Fibroblast of skin of back (primary cell): ENCODE results near the gene VASN.

ENCODE experiments used
- DNase-seq: peaks from one replicate; pipeline ENCODE4 v3.0.0-alpha.2; 2013

The VASN gene

DNA sequence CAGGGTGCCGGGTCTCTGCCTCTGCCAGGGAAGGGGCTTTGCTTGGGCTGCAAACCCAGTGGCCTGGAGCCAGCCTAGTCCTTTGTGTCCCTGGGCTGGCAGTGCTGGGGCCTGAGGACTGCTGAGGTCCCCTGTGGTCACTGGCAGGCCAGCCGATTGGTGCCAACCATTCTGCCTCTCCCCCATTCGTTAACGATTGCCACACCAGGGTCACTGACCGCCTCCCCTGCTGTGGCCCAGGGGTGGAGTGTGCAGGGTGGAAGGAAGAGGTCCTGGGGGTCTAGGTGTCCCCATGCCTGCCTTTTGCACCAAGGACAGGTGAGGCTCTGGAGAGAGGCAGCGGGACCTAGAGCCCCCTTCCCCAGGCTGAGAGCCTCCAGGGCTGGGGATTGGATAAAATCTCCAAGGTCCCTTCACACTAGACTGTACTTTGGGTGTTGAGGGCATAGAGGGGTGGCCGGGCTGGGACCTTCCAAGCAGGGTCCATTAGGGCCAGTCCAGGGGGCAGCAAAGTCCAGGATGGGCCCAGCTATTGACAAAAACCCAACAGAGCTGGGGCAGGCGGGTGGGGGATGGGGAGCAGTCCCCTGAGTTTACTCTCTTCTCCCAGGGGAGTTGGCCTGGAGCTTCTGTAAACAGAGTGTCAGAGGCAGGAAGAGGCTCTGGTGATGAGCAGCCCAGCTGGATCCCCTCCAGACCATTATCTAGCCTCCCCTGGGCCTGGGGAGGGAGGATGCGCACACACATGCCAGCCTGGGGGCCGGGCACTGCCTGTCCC, 1.1 kb downstream of the VASN start:
- peak; percentile 93 for DNase-seq

DNA sequence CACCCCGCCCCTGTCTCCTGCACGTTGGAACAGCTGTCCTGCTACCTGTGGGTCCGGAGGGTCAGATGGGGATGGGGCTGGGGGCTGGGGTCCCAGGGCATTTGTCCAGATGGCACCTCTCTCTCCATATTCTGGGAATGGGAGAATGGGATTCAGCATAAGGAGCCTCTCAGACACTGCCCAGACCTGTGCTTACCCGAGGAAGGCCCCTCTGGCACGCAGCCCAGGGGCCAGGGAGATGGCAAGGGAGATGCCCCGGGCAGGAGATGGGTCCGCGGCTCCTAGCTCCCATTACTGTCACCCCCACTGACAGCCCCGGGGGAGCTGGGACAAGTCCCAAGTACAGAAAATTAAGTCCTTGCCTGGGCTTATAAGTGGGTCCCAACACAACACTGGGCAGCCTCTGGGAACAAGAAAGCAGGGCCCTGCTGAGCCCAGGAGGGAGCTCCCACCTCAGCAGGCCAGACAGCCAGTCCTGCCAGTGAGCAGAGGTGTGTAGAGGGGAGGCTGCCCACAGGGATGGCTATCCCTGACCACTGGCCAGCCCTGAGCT, 1.8 kb downstream of the VASN start:
- peak; percentile 58 for DNase-seq

DNA sequence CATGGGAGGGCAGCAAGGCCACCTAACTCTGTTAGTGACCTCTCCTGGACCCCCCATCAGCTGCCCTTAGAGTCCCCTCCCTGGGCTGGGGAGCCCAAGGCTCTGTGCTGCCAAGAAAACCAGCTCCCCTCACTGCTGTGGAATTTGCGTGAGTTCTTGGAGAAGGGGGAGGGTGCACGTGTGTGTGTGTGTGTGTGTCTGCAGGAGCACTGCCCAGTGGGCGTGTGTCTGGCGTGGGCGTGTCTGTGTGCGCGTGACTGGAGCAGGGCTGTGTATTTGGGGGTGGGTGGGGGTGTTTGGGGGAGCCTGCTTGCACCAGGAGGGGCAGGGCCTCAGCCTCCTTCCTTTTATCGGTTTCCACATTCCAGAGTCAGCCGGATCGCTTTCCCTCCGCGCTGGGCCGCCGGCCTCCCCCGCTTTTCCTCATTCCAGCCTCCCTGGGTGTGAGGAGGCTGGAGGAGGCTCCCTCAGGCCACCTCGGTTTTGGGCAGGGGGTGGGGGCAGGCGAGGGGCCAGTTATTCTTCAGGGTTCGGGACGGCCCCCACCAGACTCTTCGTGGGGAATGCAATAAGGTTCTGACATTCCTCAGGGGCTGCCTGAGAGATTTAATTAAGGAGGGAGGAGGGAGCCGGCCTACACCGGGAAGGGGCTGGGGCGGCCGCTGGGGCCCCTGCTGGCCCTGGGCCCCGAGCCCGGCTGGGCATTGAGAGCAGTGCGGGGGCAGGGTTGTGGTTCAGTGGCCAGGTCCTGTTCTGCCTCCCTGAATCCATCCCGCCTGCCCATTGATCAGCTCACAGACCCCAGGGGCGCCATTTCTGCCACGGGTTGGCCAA, 2.5 kb downstream of the VASN start:
- peak; percentile 97 for DNase-seq

DNA sequence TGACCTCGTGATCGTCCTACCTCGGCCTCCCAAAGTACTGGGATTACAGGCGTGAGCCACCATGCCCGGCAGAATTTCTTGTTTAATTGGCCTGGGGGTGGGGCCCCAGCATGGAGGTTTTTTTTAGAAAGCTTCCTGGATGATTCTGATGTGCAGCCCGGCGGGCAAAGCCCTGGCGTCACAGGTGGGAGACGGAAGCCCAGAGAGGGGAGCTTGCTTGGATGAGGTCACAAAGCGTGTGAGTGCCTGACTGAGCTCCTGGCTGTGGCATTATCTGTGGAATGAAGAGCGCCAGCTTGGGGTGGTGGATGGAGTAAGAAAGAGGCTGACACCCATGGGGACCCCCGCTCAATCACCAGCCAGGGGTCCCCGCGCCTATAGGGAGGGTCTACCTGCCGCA, 4.1 kb downstream of the VASN start:
- DNase-seq: no peak

DNA sequence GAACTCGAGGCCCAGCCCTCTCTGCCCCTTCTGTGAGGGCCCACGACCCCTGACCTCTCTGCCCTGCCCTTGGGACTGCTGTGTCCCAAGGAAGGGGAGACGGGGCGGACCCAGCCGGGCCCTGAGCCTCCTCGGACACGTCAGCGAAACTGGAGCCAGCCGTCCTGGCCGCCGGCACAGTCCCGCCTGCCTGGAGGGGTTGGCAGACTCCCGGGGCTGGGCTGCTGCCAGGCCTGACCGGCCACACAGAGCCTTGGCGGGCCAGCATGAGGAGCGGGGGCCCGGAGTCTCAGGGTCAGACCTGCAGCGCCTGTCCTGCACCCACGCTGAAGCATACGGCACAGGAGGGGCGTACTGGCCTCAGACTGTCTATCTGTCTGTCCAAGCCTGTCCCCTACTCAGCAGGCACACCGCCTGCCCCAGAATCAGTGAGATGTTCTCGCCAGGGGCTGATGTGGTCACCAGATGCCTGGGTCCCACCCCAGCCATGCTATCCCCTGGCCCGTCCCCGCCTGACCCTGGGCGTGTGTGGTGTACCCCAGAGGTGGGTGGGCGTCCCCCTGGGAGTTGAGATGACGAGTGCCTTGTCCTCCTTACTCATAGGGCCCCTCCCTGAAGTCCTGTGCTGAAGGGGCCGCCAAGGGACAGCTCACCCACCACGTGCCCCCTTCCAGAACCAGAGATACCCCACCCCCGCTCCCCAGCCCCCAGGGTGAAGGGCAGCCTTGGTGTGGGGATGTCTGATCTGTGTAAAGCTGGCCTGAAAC, 4.7 kb downstream of the VASN start:
- peak; percentile 75 for DNase-seq

DNA sequence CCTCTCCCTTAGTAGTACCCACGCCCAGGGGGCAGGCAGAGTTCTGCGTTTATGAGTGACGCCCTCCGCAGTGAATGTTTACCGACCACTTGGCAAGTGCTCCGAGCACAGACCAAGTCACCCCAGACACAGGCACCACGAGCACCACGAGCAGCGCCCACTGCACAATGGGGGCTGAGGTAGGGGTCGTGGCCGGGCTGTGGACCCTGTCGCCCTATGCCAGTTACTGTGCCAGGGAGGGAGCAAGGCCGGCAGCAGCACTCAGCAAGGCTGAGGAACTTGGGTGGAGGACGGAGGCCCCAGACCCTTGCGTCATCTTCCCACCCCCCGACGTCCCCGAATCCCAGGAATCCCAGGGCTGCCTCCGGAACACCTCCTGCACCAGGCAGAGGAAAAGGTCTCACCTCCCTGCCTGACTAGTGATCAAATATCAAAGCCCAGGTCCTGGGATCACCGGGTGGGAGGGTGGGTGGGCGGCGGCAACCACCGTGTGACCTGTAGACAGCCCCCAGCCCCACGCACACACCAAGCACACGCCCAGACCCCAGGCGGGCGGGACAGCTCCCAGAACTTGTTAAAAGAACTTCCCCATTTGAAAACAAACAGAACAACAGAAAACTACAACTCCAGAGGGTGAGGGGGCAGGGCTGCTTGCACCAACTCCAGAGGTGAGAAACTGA, 5.4 kb downstream of the VASN start:
- no peak for DNase-seq

DNA sequence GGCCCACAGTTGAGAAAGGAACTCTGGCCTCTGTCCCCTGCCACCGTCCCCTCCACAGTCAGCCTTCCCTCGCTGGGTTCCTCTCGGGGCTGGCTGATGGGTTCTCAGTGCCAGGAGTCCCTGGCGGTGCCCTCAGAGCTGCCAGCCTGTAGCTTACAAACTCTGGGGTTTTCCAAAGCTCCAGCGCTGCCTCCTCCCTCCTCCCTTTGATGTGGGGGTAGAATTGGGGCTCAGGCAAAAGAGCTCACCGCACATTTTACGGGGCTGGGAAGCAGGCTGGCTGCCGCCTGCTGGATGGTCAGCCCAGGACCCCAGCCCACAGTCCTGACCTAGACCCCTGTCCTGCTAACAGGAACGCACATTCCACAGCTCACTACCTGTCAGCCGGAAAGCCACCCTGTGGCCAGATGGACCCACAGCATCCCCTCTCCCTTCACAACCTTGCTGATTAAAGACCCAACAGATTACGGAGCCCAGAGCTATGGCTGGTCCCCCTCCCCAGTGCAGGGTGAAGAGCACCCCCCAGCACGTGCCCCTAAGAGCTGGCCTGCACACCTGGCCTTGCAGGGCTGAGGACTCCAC, 6.0 kb downstream of the VASN start:
- DNase-seq: no peak

DNA sequence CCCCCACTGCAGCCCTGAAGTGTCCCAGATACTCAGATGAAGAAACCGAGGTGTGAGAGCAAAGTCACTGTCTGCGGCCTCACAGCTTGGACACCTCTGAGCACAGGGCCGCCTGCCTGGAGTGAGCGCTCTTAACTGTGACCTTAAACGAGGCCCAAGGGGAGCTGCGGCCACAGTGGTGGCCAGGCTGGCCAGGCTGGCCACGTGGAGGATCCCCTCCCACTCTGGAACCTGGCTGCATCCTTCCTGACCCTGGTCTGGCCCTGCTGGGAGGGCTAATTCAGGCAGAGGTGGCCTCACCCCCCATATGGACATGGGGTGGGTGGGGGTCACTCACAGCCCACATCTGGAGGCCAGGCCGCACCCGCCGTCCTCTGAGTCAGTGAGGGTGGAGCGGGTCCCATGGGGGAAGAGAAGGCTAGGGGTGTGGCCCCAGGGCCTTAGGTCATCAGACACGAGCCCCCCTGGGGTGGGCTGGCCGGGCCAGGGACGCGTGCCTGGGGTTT, 6.6 kb downstream of the VASN start:
- peak; percentile 64 for DNase-seq

DNA sequence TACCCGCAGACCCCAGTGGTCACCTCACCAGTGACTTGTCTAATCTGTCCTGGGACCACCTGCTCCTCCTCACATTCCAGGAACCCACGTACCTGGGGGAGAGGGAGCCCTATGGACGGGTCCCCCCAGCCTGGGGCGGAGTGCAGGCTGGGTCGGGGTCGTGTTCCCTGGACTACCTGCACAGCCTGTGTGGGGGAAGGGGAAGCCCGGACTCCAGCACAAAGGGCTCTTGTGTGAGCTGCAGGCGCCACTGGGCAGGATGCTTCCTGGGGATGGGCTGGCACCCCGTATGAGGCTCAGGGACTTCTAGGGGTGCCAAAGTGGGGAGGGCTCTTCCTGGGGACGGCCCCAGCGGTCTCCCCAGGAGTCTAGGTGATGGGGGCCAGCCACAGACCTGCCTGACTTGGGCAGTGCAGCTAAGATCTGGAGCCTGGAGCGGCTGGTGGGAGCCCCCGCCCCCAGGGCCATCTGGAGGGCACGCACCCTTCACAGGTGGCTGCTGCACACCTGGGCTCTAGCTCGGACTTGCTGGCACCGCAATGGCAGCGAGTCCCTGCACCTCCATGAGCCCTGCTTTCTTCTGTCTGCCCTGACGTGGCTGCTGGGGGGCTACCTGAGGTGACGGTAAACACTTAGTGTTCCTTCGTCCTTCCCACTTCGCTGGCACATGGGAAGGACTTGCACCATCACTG, 7.5 kb downstream of the VASN start:
- no peak for DNase-seq

DNA sequence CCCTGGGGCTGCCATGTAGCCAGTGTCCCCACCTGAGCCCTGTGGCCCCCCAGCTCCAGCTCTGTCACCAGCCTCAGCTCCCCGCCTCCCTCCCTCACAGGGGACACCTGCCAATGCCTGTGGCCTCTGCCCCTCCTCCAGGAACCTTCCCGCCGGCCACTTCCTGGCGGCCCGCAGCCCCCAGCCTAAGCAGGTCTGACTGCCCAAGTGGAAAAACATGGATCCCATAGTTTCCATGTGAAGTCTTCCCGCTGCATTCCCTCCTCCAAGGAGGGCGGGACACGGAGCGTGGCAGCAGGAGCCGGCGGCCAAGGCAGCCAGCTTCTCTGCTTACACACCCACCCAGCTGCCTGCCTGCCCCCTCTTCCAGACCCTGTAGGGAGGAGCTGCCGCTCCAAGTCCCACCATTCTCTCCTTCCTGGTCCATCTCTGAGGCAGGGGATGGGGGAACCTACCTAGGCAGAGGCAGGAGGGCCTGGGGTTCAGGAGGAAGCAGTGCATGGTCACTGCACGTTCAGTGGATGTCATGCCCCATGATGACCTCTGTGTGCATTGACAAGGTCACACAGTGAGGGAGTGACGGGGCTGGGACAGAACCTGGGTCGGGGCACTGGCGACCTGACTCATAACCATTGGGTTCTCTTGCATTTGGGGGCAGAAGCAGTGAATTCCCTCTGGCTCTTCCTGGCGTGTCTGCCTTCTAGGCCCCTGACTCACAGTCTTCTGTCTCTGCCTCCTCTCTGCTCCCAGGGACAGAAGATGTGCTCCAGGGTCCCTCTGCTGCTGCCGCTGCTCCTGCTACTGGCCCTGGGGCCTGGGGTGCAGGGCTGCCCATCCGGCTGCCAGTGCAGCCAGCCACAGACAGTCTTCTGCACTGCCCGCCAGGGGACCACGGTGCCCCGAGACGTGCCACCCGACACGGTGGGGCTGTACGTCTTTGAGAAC, 8.7 kb downstream of the VASN start:
- DNase-seq: no peak

DNA sequence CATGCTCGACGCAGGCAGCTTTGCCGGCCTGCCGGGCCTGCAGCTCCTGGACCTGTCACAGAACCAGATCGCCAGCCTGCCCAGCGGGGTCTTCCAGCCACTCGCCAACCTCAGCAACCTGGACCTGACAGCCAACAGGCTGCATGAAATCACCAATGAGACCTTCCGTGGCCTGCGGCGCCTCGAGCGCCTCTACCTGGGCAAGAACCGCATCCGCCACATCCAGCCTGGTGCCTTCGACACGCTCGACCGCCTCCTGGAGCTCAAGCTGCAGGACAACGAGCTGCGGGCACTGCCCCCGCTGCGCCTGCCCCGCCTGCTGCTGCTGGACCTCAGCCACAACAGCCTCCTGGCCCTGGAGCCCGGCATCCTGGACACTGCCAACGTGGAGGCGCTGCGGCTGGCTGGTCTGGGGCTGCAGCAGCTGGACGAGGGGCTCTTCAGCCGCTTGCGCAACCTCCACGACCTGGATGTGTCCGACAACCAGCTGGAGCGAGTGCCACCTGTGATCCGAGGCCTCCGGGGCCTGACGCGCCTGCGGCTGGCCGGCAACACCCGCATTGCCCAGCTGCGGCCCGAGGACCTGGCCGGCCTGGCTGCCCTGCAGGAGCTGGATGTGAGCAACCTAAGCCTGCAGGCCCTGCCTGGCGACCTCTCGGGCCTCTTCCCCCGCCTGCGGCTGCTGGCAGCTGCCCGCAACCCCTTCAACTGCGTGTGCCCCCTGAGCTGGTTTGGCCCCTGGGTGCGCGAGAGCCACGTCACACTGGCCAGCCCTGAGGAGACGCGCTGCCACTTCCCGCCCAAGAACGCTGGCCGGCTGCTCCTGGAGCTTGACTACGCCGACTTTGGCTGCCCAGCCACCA, 9.7 kb downstream of the VASN start:
- DNase-seq: no peak

DNA sequence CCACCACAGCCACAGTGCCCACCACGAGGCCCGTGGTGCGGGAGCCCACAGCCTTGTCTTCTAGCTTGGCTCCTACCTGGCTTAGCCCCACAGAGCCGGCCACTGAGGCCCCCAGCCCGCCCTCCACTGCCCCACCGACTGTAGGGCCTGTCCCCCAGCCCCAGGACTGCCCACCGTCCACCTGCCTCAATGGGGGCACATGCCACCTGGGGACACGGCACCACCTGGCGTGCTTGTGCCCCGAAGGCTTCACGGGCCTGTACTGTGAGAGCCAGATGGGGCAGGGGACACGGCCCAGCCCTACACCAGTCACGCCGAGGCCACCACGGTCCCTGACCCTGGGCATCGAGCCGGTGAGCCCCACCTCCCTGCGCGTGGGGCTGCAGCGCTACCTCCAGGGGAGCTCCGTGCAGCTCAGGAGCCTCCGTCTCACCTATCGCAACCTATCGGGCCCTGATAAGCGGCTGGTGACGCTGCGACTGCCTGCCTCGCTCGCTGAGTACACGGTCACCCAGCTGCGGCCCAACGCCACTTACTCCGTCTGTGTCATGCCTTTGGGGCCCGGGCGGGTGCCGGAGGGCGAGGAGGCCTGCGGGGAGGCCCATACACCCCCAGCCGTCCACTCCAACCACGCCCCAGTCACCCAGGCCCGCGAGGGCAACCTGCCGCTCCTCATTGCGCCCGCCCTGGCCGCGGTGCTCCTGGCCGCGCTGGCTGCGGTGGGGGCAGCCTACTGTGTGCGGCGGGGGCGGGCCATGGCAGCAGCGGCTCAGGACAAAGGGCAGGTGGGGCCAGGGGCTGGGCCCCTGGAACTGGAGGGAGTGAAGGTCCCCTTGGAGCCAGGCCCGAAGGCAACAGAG, 10.5 kb downstream of the VASN start:
- DNase-seq: no peak

DNA sequence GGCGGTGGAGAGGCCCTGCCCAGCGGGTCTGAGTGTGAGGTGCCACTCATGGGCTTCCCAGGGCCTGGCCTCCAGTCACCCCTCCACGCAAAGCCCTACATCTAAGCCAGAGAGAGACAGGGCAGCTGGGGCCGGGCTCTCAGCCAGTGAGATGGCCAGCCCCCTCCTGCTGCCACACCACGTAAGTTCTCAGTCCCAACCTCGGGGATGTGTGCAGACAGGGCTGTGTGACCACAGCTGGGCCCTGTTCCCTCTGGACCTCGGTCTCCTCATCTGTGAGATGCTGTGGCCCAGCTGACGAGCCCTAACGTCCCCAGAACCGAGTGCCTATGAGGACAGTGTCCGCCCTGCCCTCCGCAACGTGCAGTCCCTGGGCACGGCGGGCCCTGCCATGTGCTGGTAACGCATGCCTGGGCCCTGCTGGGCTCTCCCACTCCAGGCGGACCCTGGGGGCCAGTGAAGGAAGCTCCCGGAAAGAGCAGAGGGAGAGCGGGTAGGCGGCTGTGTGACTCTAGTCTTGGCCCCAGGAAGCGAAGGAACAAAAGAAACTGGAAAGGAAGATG, 11.2 kb downstream of the VASN start:
- DNase-seq: no peak

DNA sequence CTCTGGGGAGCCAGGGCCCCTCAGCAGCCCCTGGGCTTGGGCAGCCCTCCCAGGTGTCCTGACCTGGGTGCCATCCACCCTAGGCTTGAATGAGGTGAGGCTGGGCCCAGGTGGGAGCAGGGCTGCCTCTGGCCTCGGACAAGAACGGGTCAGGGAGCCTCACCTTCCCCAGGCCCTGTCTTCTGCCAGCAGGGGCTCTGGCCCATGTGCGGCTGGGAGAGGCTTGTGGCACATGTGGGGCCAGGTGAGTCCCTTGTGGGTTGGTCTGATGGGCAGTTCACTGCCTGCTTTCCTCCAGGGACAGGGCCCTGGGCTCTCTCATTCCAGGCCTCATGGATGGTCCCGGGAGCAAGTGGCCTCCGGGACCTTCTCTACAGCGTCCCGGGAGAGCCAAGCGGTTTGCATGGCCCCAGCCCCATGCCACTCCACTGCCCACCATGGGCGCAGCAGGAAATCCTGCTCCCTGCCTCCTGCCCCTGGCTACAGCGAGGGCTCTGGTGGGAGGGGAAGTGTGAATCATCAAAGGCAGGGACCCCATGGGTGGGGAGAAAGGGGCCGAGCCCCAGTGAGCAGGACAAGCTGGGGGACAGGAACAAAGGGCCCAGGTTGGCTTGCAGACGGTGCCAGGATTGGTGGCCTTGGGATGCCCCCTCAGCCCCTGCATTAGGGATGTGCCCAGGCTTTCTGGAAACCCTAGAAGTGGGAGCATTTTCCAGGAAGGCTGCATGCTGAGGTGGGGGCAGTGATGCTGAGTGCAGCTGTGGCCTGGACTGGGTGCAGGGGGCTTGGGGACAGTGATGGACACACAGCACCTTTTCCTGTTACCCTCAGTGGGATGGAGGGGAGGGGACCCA, 12.2 kb downstream of the VASN start:
- DNase-seq: no peak

DNA sequence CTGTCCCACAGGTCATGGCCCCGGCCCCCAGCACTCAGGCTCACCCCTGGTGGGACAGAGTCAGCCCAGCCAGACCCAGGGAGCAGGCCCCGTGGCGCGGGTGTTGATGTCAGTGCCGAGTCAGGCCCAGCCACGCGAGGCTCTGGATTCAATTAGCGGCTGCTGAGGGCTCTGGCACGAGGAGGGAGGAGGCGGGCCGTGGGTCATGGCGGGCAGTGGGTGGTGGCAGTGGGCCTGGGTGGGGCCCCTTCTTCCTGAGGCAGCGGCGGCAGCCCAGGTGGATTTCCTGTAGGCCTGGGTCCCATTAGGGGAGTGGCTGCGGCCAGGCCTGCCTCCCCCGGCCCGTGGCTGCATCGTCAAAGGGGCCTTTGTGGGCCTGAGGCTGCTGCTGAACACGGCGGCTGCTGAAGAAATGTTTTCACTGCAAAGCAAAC, 12.9 kb downstream of the VASN start:
- peak; percentile 75 for DNase-seq

DNA sequence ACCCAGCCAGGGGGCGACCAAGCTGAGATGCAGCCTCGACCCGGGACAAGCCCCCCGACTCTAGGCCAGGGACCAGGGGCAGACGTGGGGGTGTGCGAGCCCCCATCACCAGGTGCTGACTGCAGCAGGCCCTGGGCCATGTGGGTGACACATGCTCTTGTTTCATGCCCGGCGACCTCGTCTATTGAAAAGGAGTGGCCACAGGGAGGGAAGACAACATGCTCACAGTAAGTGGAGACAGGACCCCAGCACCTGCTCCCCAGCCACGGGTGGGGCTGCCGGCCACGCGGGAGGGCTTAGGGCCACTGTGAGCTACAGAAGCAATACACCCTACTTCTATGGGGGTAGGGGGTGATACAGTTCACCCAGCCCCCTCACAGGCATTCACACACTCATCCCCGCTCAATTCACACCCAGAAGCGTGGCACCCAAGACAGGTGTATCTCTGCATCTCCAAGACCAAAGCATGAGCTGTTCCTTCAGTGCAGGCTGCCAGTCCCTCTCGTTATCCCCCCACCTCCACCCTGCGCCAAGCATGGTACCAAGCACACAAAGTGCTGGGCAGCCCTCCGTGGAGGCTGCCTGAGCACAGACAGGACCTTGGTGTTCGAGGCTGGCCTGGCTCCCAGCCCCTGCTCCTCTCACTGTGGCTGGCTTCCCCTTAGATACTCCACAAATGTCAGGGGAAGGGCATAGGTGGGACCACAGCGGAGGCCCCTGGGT, 13.6 kb downstream of the VASN start:
- no peak for DNase-seq
